K562 (cell line): ENCODE results near the gene KLF13. TPM values are rescaled to one million over a fixed set of nuclear protein-coding genes. Genes with fewer than 3 reads are reported as not detected.

Experiments used
- ATAC-seq: fragments of 200-7000 bp; cut with Tn5 transposase; 3 replicates; pipeline ENCODE4 v1.9.1; 2020; ENCODE audit warnings: moderate library complexity
- BruUV-seq: library from RNA; stranded (reverse); fragments of 400-500 nt; replicated peaks from 2 replicates; lab custom pipeline; 2021; lab: Mats Ljungman, UMichigan
- CTCF ChIA-PET: fragments of 300-600 bp; formaldehyde crosslinking; extraction: SDS; loops from one replicate; lab custom pipeline; 2021; ENCODE audit warnings: low intra/inter-chr PET ratio; lab: Yijun Ruan, JAX
- POLR2A ChIA-PET: fragments of 300-600, 350-650 bp; sonication (Branson Sonifier 250); formaldehyde crosslinking; extraction: SDS; loops from one replicate; lab custom pipeline; 2021; ENCODE audit warnings: antibody characterized with exemption, inconsistent platforms; lab: Yijun Ruan, JAX
- DNase-seq, 4 experiments: peaks; one replicate each; pipeline versions ENCODE4 v3.0.0 to v3.0.0-alpha.2; 2011 to 2018; ENCODE audit warnings: low spot score in 3 of 4, mixed read lengths in 3 of 4; ENCODE audit errors: extremely low read depth in 1 of 4
- FAIRE-seq: peaks from 2 replicates; lab custom pipeline; 2011; peaks lifted over from hg19 to GRCh38; lab: Jason Lieb, UNC
- H2AFZ ChIP-seq: 2 replicates; pipeline ENCODE4 v1.6.0; 2011; ENCODE audit warnings: low read depth, low read length, control low read depth, inconsistent platforms
- H3K27ac ChIP-seq: fragments of 200-600 bp; 3 replicates; pipeline ENCODE4 v1.8.0; 2011; ENCODE audit warnings: low read depth, mild to moderate bottlenecking, control low read depth, inconsistent platforms, low read length, moderate library complexity, mixed read lengths; ENCODE audit errors: extremely low read depth
- H3K27me3 ChIP-seq, 2 experiments: fragments of 300-600 bp in 1 of 2; 2 replicates in 1 of 2; 3 replicates in 1 of 2; pipeline versions ENCODE4 v1.6.0 to v1.8.0; 2011; ENCODE audit warnings: inconsistent platforms in 2 of 2, low read length in 2 of 2, mild to moderate bottlenecking in 1 of 2, mixed read lengths in 1 of 2, moderate library complexity in 1 of 2; ENCODE audit not compliant: control insufficient read depth in 2 of 2, insufficient read depth in 2 of 2
- H3K36me3 ChIP-seq: fragments of 300-600 bp; 3 replicates; pipeline ENCODE4 v1.8.0; 2011; ENCODE audit warnings: mild to moderate bottlenecking, low read length, inconsistent platforms; ENCODE audit not compliant: control insufficient read depth, insufficient read depth
- H3K4me1 ChIP-seq, 2 experiments: fragments of 200-600 bp in 1 of 2; replicated peaks in 1 of 2; 2 replicates in 1 of 2; 3 replicates in 1 of 2; pipeline versions ENCODE4 v1.5.1 to v1.8.0; 2011; ENCODE audit warnings: inconsistent platforms in 2 of 2, low read length in 2 of 2, mild to moderate bottlenecking in 1 of 2, mixed read lengths in 1 of 2, moderate library complexity in 1 of 2; ENCODE audit not compliant: control insufficient read depth in 2 of 2, insufficient read depth in 2 of 2
- H3K4me2 ChIP-seq: 2 replicates; pipeline ENCODE4 v1.6.1; 2011; ENCODE audit warnings: low read length, control low read depth, inconsistent platforms, mixed read lengths; ENCODE audit not compliant: insufficient read depth
- H3K4me3 ChIP-seq: fragments of 200-600 bp; sonication (generic), shearing (Covaris generic); 2 replicates; pipeline ENCODE4 v1.5.1; 2016; ENCODE audit warnings: control low read depth, inconsistent platforms
- H3K79me2 ChIP-seq: fragments of 200-600 bp; 3 replicates; pipeline ENCODE4 v1.8.0; 2011; ENCODE audit warnings: low read length, inconsistent platforms; ENCODE audit not compliant: control insufficient read depth, insufficient read depth
- H3K9ac ChIP-seq, 2 experiments: 2 replicates each; pipeline versions ENCODE4 v1.6.0 to v1.6.1; 2011; ENCODE audit warnings: low read depth in 2 of 2, low read length in 2 of 2, control low read depth in 1 of 2, inconsistent platforms in 1 of 2, mild to moderate bottlenecking in 1 of 2, mixed read lengths in 1 of 2; ENCODE audit not compliant: insufficient read depth in 1 of 2
- H3K9me1 ChIP-seq: one replicate; pipeline ENCODE4 v1.6.0; 2011; ENCODE audit warnings: inconsistent platforms, mild to moderate bottlenecking, low read length, moderate library complexity; ENCODE audit not compliant: control insufficient read depth, insufficient read depth
- H3K9me3 ChIP-seq: replicated peaks from 2 replicates; pipeline ENCODE4 v1.5.1; 2011; ENCODE audit warnings: low read depth, low read length, inconsistent platforms; ENCODE audit not compliant: control insufficient read depth, insufficient read depth
- H4K20me1 ChIP-seq: replicated peaks from 2 replicates; pipeline ENCODE4 v1.6.1; 2011; ENCODE audit warnings: low read length, inconsistent platforms, mixed read lengths; ENCODE audit not compliant: control insufficient read depth, insufficient read depth
- CLOCK ChIP-seq: fragments of 250-450 bp; sonication (Bioruptor Pico); IDR thresholded peaks from 2 replicates; pipeline ENCODE4 v1.4.0; 2020; ENCODE audit warnings: mild to moderate bottlenecking, moderate library complexity, borderline replicate concordance
- HNRNPLL ChIP-seq: fragments of 200-400 bp; formaldehyde crosslinking; IDR thresholded peaks from 2 replicates; pipeline ENCODE4 v1.6.1; 2017; ENCODE audit warnings: low read length, low read depth, mild to moderate bottlenecking; ENCODE audit not compliant: poor library complexity, severe bottlenecking
- NCOA2 ChIP-seq, 2 experiments: fragments of 450-650 bp; IDR thresholded peaks; 2 replicates each; pipeline ENCODE4 v1.6.1; 2018; ENCODE audit warnings: mild to moderate bottlenecking in 2 of 2, moderate library complexity in 1 of 2; ENCODE audit not compliant: partially characterized antibody in 2 of 2
- PHF21A ChIP-seq: fragments of 450-650 bp; IDR thresholded peaks from 2 replicates; pipeline ENCODE4 v1.6.1; 2017; ENCODE audit warnings: low read depth, borderline replicate concordance
- RUNX1 ChIP-seq: sonication (generic); IDR thresholded peaks from 2 replicates; pipeline ENCODE4 v1.6.1; 2016; ENCODE audit warnings: antibody characterized with exemption, low read depth
- ZNF165 ChIP-seq: fragments of 250-450 bp; sonication (Bioruptor Pico); IDR thresholded peaks from 2 replicates; pipeline ENCODE4 v1.4.0; 2020; ENCODE audit warnings: borderline replicate concordance
- ZNF699 ChIP-seq: fragments of 250-450 bp; sonication (Bioruptor Pico); IDR thresholded peaks from 2 replicates; pipeline ENCODE4 v1.8.0; 2021; ENCODE audit warnings: mild to moderate bottlenecking, moderate library complexity; ENCODE audit not compliant: insufficient replicate concordance
- WGBS: fragments of 100-300 bp; shearing (Covaris generic); methylation state at CpG from one replicate; pipeline ENCODE4 v1.1.6; 2016; ENCODE audit warnings: low coverage, mixed read lengths; ENCODE audit not compliant: insufficient coverage; ENCODE audit errors: missing lambda C conversion rate; 5-methylcytosine and 5-hydroxymethylcytosine counted together
- in situ Hi-C: fragments of 300-500 bp; cut with MboI; formaldehyde crosslinking; loops from 4 replicates; pipeline ENCODE4 v1.15.0; 2018; ENCODE audit warnings: inconsistent platforms, mixed read lengths
- intact Hi-C: fragments of 100-400 bp; cut with micrococcal nuclease; formaldehyde crosslinking; loops from 2 replicates; pipeline ENCODE4 v1.14.2; 2022
- polyA plus RNA-seq, 8 experiments: library from polyadenylated mRNA; depleted of rRNA in 4 of 8; stranded (reverse) in 5 of 8; unstranded in 3 of 8; fragments of >200 nt; fragmentation: Nextera tagmentation in 2 of 8; fragmentation: Illumina TruSeq in 1 of 8; extraction: Ambion mirVana in 2 of 8; extraction: Trizol in 1 of 8; gene quantifications; 2 replicates each; pipeline versions ENCODE4 v1.2.1 to v1.2.3, GENCODE V29; 2011 to 2014; ENCODE audit warnings: inconsistent platforms in 1 of 8, missing spikeins in 1 of 8
- total RNA-seq, 7 experiments: library from RNA; depleted of rRNA in 6 of 7; stranded (reverse); fragments of >200 nt in 6 of 7; fragmentation: Illumina TruSeq in 2 of 7; extraction: Trizol in 2 of 7; gene quantifications; 2 replicates each; pipeline versions ENCODE4 v1.2.1 to v1.2.3, GENCODE V29; 2011 to 2021; ENCODE audit warnings: low replicate concordance in 1 of 7
- TF ChIP-seq, protein P1 (sequence below): fragments of 450-650 bp; IDR thresholded peaks from 2 replicates; pipeline ENCODE4 v1.6.1; 2018; ENCODE audit warnings: mild to moderate bottlenecking, low read depth; ENCODE audit not compliant: partially characterized antibody

KLF13 gene
- total and polyA plus RNA-seq, 9 of the 15 experiments (the other 6 are each of a cell fraction or from before 2014, with no cell fraction given) = 1.8 to 10.5 (median 4.8) TPM

GRCh38 chr15:31365032-31365654 lies 38.5 kb downstream of the KLF13 start:
- Histone ChIP-seq H3K36me3 (no peaks in the 10 kb centered on the region), H3K4me1 (peaks cover 39 to 52% of the 10 kb centered on the region in 2 experiments), H3K27ac (peak overlapping the region; percentile 84), H2AFZ (peak overlapping the region; percentile 91), H3K27me3 (no peaks in the 10 kb centered on the region), H3K4me3 (no peak overlapping the region), H4K20me1 (no peaks in the 10 kb centered on the region), H3K79me2 (peaks cover 7% of the 10 kb centered on the region; the same call in 1 of the 3 replicates), H3K4me2 (peak overlapping the region; percentile 52), H3K9me3 (peaks cover 6% of the 10 kb centered on the region), H3K9me1 (no peaks in the 10 kb centered on the region), H3K9ac (peak overlapping the region; percentile 59 to 90)
- WGBS = 63% methylated on average over 8 of the region's 10 CpGs
- in situ Hi-C loops (no loop called here), intact Hi-C loops (loop anchor here (2.0 to 5.0 kb wide), 2 partner anchors 38 to 70 kb away; partner anchors contain the start of gene KLF13)
- BruUV-seq = no TSS peak
- FAIRE-seq (peak; percentile 35), DNase-seq (no peak), ATAC-seq (no peak)
- TF ChIP-seq RUNX1 (no peak), PHF21A (no peak)
- CTCF ChIA-PET = interaction anchor here (0.7 kb wide), 1 partner anchor 70 kb away, joined by 3 read pairs; no protein-coding TSS in a partner anchor
- POLR2A ChIA-PET = interaction anchor here (0.6 to 3.2 kb wide), 4 partner anchors 15 to 739 kb away, joined by 3 to 12 read pairs (median 3); partner anchors contain the start of gene ARHGAP11B

DNA sequence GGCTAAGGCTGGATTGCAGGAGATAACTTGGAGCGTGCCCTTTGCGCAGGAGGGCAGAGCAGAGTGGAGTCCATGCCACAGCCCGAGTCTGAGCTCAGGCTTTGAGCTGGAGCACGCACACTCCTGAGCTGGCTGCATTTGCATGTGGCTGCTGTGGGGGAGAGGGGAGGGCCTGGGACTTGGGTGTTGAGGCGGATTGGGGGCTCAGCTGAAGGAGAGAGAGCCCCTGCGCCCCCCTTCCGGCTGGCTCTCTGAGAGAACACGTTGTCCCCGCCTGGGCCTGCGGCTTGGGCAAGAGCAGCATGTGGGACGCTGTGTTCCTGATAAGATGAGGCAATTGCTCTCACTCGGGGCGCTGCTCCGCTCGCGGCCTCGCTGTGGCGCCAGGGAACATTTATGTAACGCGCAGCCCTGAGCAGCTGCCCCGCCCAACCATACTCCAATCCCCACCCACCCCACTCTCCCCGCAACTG lies 39.1 kb downstream of the KLF13 start:
- no TSS peak for BruUV-seq
- ChIA-PET POLR2A (interaction anchor here (0.6 to 3.2 kb wide), 4 partner anchors 15 to 740 kb away, joined by 3 to 12 read pairs (median 3); partner anchors contain the start of gene ARHGAP11B), CTCF (interaction anchor here (0.7 kb wide), 1 partner anchor 70 kb away, joined by 3 read pairs; no protein-coding TSS in a partner anchor)
- Histone ChIP-seq H3K9me3 (peaks cover 6% of the 10 kb centered on the region), H2AFZ (peak overlapping the region; percentile 91), H3K4me3 (no peak overlapping the region), H4K20me1 (no peaks in the 10 kb centered on the region), H3K79me2 (peaks cover 7% of the 10 kb centered on the region; the same call in 1 of the 3 replicates), H3K4me1 (peaks cover 39 to 48% of the 10 kb centered on the region in 2 experiments), H3K9me1 (no peaks in the 10 kb centered on the region), H3K27ac (peak overlapping the region; percentile 84), H3K27me3 (no peaks in the 10 kb centered on the region), H3K9ac (peak overlapping the region; percentile 59 to 90), H3K4me2 (peak overlapping the region; percentile 44), H3K36me3 (no peaks in the 10 kb centered on the region)
- ATAC-seq = peak; percentile 97
- peak; percentile 94 for FAIRE-seq
- in situ Hi-C loops = no loop called here
- intact Hi-C loops = loop anchor here (2.0 to 5.0 kb wide), 2 partner anchors 38 to 69 kb away; partner anchors contain the start of gene KLF13
- DNase-seq = peak; percentile 86 to 92 (median 86)
- WGBS = 20% methylated on average over 5 of the region's 22 CpGs
- TF ChIP-seq, protein P1, sequence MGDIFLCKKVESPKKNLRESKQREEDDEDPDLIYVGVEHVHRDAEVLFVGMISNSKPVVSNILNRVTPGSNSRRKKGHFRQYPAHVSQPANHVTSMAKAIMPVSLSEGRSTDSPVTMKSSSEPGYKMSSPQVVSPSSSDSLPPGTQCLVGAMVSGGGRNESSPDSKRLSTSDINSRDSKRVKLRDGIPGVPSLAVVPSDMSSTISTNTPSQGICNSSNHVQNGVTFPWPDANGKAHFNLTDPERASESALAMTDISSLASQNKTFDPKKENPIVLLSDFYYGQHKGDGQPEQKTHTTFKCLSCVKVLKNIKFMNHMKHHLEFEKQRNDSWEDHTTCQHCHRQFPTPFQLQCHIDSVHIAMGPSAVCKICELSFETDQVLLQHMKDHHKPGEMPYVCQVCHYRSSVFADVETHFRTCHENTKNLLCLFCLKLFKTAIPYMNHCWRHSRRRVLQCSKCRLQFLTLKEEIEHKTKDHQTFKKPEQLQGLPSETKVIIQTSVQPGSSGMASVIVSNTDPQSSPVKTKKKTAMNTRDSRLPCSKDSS = no peak
- TF ChIP-seq HNRNPLL (no peak), ZNF165 (CRISPR knock-in tag) (no peak), ZNF699 (no peak), NCOA2 (IDR thresholded peaks at IDR 0.05; ENCODE audit: partially characterized antibody in 2 of 2) (no peak), CLOCK (CRISPR knock-in tag) (no peak)
